ENCODE results near the gene DFFB.

Gene DFFB

GRCh38 chr1:3831689-3832088, 25.6 kb upstream of the DFFB start:
- DNase-seq (ENCODE audit: low read depth) = no peak

GRCh38 chr1:3834701-3835100, 22.6 kb upstream of the DFFB start:
- DNase-seq (ENCODE audit: low read depth) = no peak

- no peak for DNase-seq (ENCODE audit: low read depth)
Observed at GRCh38 chr1:3836421-3836820, 20.9 kb upstream of the DFFB start.

- DNase-seq (ENCODE audit: low read depth) = no peak
Observed at GRCh38 chr1:3837200-3837599, 20.1 kb upstream of the DFFB start.

GRCh38 chr1:3837685-3838084, 19.6 kb upstream of the DFFB start:
- no peak for DNase-seq (ENCODE audit: low read depth)

GRCh38 chr1:3838788-3839187, 18.5 kb upstream of the DFFB start:
- DNase-seq (ENCODE audit: low read depth) = no peak

GRCh38 chr1:3841491-3841890, 15.8 kb upstream of the DFFB start:
- no peak for DNase-seq (ENCODE audit: low read depth)

- no peak for DNase-seq (ENCODE audit: low read depth)
Observed at GRCh38 chr1:3842912-3843311, 14.4 kb upstream of the DFFB start.

GRCh38 chr1:3846541-3846940, 10.7 kb upstream of the DFFB start:
- DNase-seq (ENCODE audit: low read depth) = no peak

- DNase-seq (ENCODE audit: low read depth) = no peak
Observed at GRCh38 chr1:3847081-3847480, 10.2 kb upstream of the DFFB start.

- no peak for DNase-seq (ENCODE audit: low read depth)
Observed at GRCh38 chr1:3850857-3851256, 6.4 kb upstream of the DFFB start.

GRCh38 chr1:3851292-3851691, 6.0 kb upstream of the DFFB start:
- no peak for DNase-seq (ENCODE audit: low read depth)

GRCh38 chr1:3852091-3852490, 5.2 kb upstream of the DFFB start:
- DNase-seq (ENCODE audit: low read depth) = no peak

- no peak for DNase-seq (ENCODE audit: low read depth)
Observed at GRCh38 chr1:3852711-3853485, 4.4 kb upstream of the DFFB start.

GRCh38 chr1:3857791-3858129, 484 bp downstream of the DFFB start:
- no peak for DNase-seq (ENCODE audit: low read depth)

- DNase-seq (ENCODE audit: low read depth) = no peak
Observed at GRCh38 chr1:3858231-3858981, 1.1 kb downstream of the DFFB start.

GRCh38 chr1:3863231-3863935, 6.1 kb downstream of the DFFB start:
- DNase-seq (ENCODE audit: low read depth) = no peak

GRCh38 chr1:3864884-3865283, 7.6 kb downstream of the DFFB start:
- no peak for DNase-seq (ENCODE audit: low read depth)

GRCh38 chr1:3865606-3866160, 8.4 kb downstream of the DFFB start:
- no peak for DNase-seq (ENCODE audit: low read depth)

GRCh38 chr1:3868464-3869006, 11.3 kb downstream of the DFFB start:
- no peak for DNase-seq (ENCODE audit: low read depth)

GRCh38 chr1:3869751-3870301, 12.6 kb downstream of the DFFB start:
- no peak for DNase-seq (ENCODE audit: low read depth)

GRCh38 chr1:3871451-3871805, 14.2 kb downstream of the DFFB start:
- DNase-seq (ENCODE audit: low read depth) = no peak

Data from activated gamma-delta T cell treated with anti-CD3 and anti-CD28 coated beads, Interleukin-2, amount 50 U/mL, for 16 hours (primary cell).